ENCODE results near the gene C11orf71. TPM values are rescaled to one million over a fixed set of nuclear protein-coding genes. Genes with fewer than 3 reads are reported as not detected.

The C11orf71 gene
- total and polyA plus RNA-seq, 2 donors (not counting 1 experiment from before 2014, with no cell fraction given): 12.1 to 14.8 TPM

DNA sequence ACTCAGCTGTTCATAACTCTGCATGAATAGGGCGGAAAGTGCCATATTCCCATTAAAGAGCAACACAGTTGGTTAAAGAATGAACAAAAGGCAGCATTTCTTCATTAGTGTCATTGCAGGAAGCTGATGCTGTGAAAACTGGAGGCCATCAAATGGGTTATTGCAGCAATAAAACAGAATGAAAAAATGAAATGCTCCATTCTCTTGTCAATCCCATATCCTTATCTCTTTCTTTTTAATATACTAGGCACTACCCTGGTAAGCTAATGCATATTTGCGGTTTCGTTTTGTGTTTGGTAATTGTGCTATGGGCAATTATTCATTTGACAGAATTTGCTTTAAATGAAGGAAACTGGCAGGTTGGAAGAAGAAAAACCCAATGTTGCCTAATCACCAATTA is 25.3 kb downstream of the C11orf71 start:
- Histone ChIP-seq H3K4me1 (ENCODE audit: control insufficient read depth in 2 of 2, insufficient read depth in 2 of 2, low read length in 2 of 2) (no peaks in the 10 kb centered on the region), H4K20me1 (ENCODE audit: control insufficient read depth, insufficient read depth, low read length, poor library complexity, severe bottlenecking) (no peaks in the 10 kb centered on the region), H3K36me3 (replicated peaks in 1 of 2; ENCODE audit: control extremely low read depth in 1 of 2, control insufficient read depth in 1 of 2, extremely low read depth in 1 of 2, insufficient read depth in 2 of 2, low read length in 1 of 2) (no peaks in the 10 kb centered on the region), H3K9me3 (ENCODE audit: control extremely low read depth in 1 of 3, control insufficient read depth in 2 of 3, insufficient read depth in 1 of 3, low read length in 2 of 3) (no peaks in the 10 kb centered on the region), H3K4me3 (ENCODE audit: control extremely low read depth in 1 of 5, extremely low read depth in 1 of 5, insufficient read depth in 1 of 5, low read depth in 2 of 5, low read length in 4 of 5) (no peak overlapping the region), H3K9ac (ENCODE audit: low read length) (no peak overlapping the region), H3K27me3 (replicated peaks in 1 of 4; ENCODE audit: control extremely low read depth in 1 of 4, control insufficient read depth in 3 of 4, insufficient read depth in 4 of 4, low read length in 3 of 4) (peaks cover 0 to 18% (median 3%) of the 10 kb centered on the region in 4 experiments), H3K4me2 (replicated peaks; ENCODE audit: low read depth, low read length, poor library complexity, severe bottlenecking) (no peak overlapping the region), H3K27ac (ENCODE audit: low read length in 2 of 2) (no peak overlapping the region), H3K79me2 (ENCODE audit: control insufficient read depth, insufficient read depth, low read length) (no peaks in the 10 kb centered on the region), H2AFZ (ENCODE audit: insufficient read depth, low read depth, low read length, poor library complexity, severe bottlenecking) (no peak overlapping the region)
- intact Hi-C loops (cut with micrococcal nuclease): no loop called here
- H3K4me3 Mint-ChIP-seq: no peak overlapping the region
- no peak overlapping the region for H3K27ac Mint-ChIP-seq
- WGBS (ENCODE audit: insufficient coverage): 100% methylated on average over 1 of the region's 3 CpGs
- DNase-seq (no peak), ATAC-seq (ENCODE audit: low read depth) (no peak)
- ChIA-PET POLR2A (no interaction called here), CTCF (no interaction called here)
- no peaks in the 10 kb centered on the region for H3K4me1 Mint-ChIP-seq
- H3K27me3 Mint-ChIP-seq: peaks cover 46% of the 10 kb centered on the region
- TF ChIP-seq, protein P1, sequence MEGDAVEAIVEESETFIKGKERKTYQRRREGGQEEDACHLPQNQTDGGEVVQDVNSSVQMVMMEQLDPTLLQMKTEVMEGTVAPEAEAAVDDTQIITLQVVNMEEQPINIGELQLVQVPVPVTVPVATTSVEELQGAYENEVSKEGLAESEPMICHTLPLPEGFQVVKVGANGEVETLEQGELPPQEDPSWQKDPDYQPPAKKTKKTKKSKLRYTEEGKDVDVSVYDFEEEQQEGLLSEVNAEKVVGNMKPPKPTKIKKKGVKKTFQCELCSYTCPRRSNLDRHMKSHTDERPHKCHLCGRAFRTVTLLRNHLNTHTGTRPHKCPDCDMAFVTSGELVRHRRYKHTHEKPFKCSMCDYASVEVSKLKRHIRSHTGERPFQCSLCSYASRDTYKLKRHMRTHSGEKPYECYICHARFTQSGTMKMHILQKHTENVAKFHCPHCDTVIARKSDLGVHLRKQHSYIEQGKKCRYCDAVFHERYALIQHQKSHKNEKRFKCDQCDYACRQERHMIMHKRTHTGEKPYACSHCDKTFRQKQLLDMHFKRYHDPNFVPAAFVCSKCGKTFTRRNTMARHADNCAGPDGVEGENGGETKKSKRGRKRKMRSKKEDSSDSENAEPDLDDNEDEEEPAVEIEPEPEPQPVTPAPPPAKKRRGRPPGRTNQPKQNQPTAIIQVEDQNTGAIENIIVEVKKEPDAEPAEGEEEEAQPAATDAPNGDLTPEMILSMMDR (IDR thresholded peaks at IDR 0.05): no peak
- no peak for TF ChIP-seq EZH2 (IDR thresholded peaks at IDR 0.05; ENCODE audit: borderline replicate concordance, insufficient read depth, low read depth, low read length, poor library complexity, severe bottlenecking)
- no peaks in the 10 kb centered on the region for H3K9me3 Mint-ChIP-seq (ENCODE audit: insufficient read depth)

DNA sequence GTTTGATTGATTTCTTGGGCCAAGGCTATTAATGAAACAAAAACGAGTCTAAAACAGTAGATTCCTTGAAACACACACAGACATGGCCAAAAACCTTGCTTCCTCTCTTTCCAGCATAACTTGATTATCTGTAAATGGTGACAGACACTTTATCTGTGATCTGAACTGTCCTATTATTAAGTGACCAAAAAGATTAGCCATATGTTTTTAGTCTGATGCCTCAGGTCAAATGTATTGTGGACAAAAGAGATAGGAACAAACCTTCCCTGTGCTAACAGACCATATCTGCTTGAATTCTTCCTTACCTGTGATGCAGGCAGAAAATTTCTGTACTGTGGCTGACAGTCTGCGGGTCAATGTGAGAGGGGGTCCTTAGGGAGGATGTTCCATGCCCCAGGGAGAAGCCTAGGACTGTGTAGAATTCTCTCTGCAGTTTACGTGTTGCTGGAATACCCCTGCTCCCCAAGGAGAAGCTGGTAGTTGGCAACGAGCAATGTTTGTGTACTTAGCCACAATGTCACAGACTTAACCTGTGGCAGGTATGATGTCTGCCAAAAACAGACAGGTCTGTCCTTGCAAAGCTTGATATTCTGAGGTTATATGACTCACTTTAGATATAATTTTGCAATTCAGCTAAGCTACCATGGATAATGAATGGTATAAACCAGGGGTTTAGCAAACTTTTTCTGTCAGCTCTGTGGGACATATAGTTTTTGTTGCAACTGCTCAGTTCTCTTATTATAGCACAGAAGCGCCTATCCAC is 31.2 kb downstream of the C11orf71 start:
- Mint-ChIP-seq H3K27ac (no peak overlapping the region), H3K4me1 (no peaks in the 10 kb centered on the region), H3K4me3 (no peak overlapping the region), H3K9me3 (ENCODE audit: insufficient read depth) (no peaks in the 10 kb centered on the region), H3K27me3 (peaks cover 48% of the 10 kb centered on the region)
- intact Hi-C loops (cut with micrococcal nuclease): no loop called here
- H3K27me3 ChIP-seq (replicated peaks in 1 of 4; ENCODE audit: control extremely low read depth in 1 of 4, control insufficient read depth in 3 of 4, insufficient read depth in 4 of 4, low read length in 3 of 4): peaks cover 0 to 16% (median 1%) of the 10 kb centered on the region in 4 experiments
- H4K20me1 ChIP-seq (ENCODE audit: control insufficient read depth, insufficient read depth, low read length, poor library complexity, severe bottlenecking): no peaks in the 10 kb centered on the region
- H3K9me3 ChIP-seq (ENCODE audit: control extremely low read depth in 1 of 3, control insufficient read depth in 2 of 3, insufficient read depth in 1 of 3, low read length in 2 of 3): no peaks in the 10 kb centered on the region
- POLR2A ChIA-PET: no interaction called here
- no peak for DNase-seq
- no peak for TF ChIP-seq EZH2 (IDR thresholded peaks at IDR 0.05; ENCODE audit: borderline replicate concordance, insufficient read depth, low read depth, low read length, poor library complexity, severe bottlenecking)
- TF ChIP-seq, protein P1 (IDR thresholded peaks at IDR 0.05): no peak
- no peaks in the 10 kb centered on the region for H3K36me3 ChIP-seq (replicated peaks in 1 of 2; ENCODE audit: control extremely low read depth in 1 of 2, control insufficient read depth in 1 of 2, extremely low read depth in 1 of 2, insufficient read depth in 2 of 2, low read length in 1 of 2)
- ATAC-seq (ENCODE audit: low read depth): no peak
- H3K4me2 ChIP-seq (replicated peaks; ENCODE audit: low read depth, low read length, poor library complexity, severe bottlenecking): no peak overlapping the region
- H3K79me2 ChIP-seq (ENCODE audit: control insufficient read depth, insufficient read depth, low read length): no peaks in the 10 kb centered on the region
- no peak overlapping the region for H2AFZ ChIP-seq (ENCODE audit: insufficient read depth, low read depth, low read length, poor library complexity, severe bottlenecking)
- no peak overlapping the region for H3K9ac ChIP-seq (ENCODE audit: low read length)
- H3K4me3 ChIP-seq (ENCODE audit: control extremely low read depth in 1 of 5, extremely low read depth in 1 of 5, insufficient read depth in 1 of 5, low read depth in 2 of 5, low read length in 4 of 5): no peak overlapping the region
- CTCF ChIA-PET: no interaction called here
- H3K27ac ChIP-seq (ENCODE audit: low read length in 2 of 2): no peak overlapping the region
- 79% methylated on average over 5 of the region's 5 CpGs for WGBS (ENCODE audit: insufficient coverage)
- no peaks in the 10 kb centered on the region for H3K4me1 ChIP-seq (ENCODE audit: control insufficient read depth in 2 of 2, insufficient read depth in 2 of 2, low read length in 2 of 2)

Measured in B cell (primary cell).